Fibroblast of villous mesenchyme (primary cell): ENCODE data around the gene PPIL6. TPM values are rescaled to one million over a fixed set of nuclear protein-coding genes. Genes with fewer than 3 reads are reported as not detected.

Experiments
- DNase-seq: peaks from one replicate; pipeline ENCODE4 v3.0.0-alpha.2; 2010; ENCODE audit warnings: low read depth
- H3K4me3 ChIP-seq: 2 replicates; pipeline ENCODE4 v1.5.1; 2011; ENCODE audit warnings: low read depth, mild to moderate bottlenecking, low read length
- total RNA-seq: library from RNA; depleted of rRNA; stranded (reverse); fragments of >200 nt; gene quantifications from 2 replicates; pipeline ENCODE4 v1.2.3, GENCODE V29; 2012
- TF ChIP-seq, protein P1 (sequence below): IDR thresholded peaks from 2 replicates; pipeline ENCODE4 v1.5.1; 2012; ENCODE audit warnings: low read depth, mild to moderate bottlenecking, low read length; ENCODE audit not compliant: insufficient read depth

The PPIL6 gene
- total RNA-seq, 1 donor, result 1.7 TPM

DNA sequence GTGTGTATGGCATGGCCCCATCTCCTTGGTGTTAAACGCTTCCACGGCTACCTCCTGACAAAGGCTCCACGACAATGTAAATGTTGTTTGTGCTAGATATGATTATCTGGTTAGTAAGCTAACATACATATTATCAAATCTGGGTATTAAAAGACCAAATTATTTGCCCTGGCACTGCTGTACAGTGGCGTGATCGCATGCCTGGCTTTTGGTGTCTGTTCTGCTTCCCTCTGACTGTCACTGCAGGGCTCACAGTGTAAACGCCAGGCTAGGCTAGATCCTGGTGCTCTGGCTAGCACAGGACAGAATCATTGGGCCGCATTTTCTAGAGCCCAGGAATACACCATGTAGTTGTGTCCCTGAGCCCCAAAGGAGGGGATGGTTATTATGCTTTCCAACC, 96.9 kb downstream of the PPIL6 start:
- TF ChIP-seq, protein P1, sequence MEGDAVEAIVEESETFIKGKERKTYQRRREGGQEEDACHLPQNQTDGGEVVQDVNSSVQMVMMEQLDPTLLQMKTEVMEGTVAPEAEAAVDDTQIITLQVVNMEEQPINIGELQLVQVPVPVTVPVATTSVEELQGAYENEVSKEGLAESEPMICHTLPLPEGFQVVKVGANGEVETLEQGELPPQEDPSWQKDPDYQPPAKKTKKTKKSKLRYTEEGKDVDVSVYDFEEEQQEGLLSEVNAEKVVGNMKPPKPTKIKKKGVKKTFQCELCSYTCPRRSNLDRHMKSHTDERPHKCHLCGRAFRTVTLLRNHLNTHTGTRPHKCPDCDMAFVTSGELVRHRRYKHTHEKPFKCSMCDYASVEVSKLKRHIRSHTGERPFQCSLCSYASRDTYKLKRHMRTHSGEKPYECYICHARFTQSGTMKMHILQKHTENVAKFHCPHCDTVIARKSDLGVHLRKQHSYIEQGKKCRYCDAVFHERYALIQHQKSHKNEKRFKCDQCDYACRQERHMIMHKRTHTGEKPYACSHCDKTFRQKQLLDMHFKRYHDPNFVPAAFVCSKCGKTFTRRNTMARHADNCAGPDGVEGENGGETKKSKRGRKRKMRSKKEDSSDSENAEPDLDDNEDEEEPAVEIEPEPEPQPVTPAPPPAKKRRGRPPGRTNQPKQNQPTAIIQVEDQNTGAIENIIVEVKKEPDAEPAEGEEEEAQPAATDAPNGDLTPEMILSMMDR, result no peak
- no peak for DNase-seq
- no peak overlapping the region for H3K4me3 ChIP-seq

DNA sequence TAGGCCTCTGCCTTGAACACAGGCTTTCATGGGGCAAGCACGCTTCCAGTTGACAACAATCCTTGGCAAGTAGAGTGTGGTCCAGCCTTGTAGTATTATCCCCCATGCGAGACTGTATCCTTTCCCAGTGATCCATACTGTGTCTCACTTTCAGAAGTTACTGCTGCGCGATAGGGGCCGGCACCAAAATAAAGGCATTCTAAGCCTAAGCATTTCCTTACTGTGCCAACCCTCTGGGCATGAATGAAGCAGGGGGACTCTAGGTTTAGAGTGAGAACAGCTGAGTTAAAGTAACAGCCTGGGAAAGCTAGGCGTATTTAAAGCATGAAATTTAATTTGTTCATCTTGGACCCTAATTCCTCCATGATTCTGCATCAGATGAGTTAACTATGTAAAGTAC, 97.5 kb downstream of the PPIL6 start:
- no peak for DNase-seq
- H3K4me3 ChIP-seq, result no peak overlapping the region
- TF ChIP-seq, protein P1, result no peak

DNA sequence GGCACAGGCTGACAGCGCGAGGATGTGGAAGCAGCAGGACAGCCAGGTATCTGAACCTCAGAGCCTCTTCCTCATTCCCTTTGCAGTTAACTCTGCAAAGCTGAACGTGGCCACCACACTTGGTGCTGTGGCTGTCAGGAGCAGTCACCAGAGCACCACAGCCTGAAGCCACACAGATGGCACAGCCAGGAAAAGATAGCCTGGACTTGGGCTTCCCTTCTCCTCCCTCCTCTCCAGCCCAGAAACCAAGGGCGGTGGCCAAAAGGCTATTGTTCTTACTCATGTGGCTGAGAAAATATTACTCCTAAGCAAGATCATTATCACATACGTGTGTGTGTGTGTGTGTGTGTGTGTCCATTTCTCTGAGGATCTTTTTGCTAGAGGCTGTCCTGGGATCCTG, 97.9 kb downstream of the PPIL6 start:
- no peak overlapping the region for H3K4me3 ChIP-seq
- no peak for DNase-seq
- TF ChIP-seq, protein P1, result no peak

DNA sequence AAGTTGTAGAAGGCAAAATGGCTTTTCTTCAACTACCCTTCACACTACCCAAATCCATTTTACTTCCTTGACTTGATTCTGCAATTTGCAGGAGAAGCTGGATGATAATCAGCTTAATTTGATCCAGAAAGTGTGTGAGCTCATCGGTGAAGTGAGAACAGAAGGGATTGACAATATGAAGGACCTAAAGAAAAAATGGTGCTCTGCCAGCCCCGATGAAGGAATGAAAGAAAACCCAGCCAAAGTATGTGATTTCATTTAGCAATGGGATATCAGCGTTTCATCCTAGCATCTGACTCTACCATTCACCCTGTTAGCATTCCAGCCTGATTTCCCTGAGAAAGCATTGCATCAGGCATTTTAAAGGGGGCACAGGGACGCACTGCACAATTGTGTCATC, 99.6 kb downstream of the PPIL6 start:
- H3K4me3 ChIP-seq, result no peak overlapping the region
- no peak for DNase-seq
- TF ChIP-seq, protein P1, result no peak

Other genes starting within 250 kb of the PPIL6 start
- 131 and 167 TPM in 2 replicates for gene CD164, start 58.2 kb downstream of the PPIL6 start, total RNA-seq
- 7.3 and 11.3 TPM in 2 replicates for gene SMPD2, start 96 bp upstream of the PPIL6 start, total RNA-seq
- 54.1 and 55.3 TPM in 2 replicates for gene MICAL1, start 15.1 kb upstream of the PPIL6 start, total RNA-seq
- gene ZBTB24, start 42.6 kb upstream of the PPIL6 start, total RNA-seq, result 8.1 and 10.4 TPM in 2 replicates